Measurements from ENCODE around the gene ADA. TPM values are rescaled to one million over a fixed set of nuclear protein-coding genes. Genes with fewer than 3 reads are reported as not detected.
A peak's percentile ranks its signal among the peaks of the same experiment; 100 is the strongest.

Gene ADA
- total and polyA plus RNA-seq, 4 donors: 2.8 to 16.4 (median 10.7) TPM

GRCh38 chr20:44609516-44610312, 41.8 kb downstream of the ADA start:
- no peaks in the 10 kb centered on the region for H3K36me3 ChIP-seq (ENCODE audit: control insufficient read depth in 1 of 2, insufficient read depth in 2 of 2, low read length in 1 of 2)
- intact Hi-C loops (cut with DNase I): loop anchor here (2.0 to 10.0 kb wide), 7 partner anchors 37 to 397 kb away; partner anchors contain the start of genes OSER1 (in 2 of the 2), TTPAL (in 2 of the 2) and KCNK15 (in 1 of the 2)
- 22 to 24% methylated on average over 25 of the region's 25 CpGs for WGBS, 2 donors
- H3K9me3 ChIP-seq (ENCODE audit: control insufficient read depth, low read length): no peaks in the 10 kb centered on the region
- no peak overlapping the region for H3K4me3 ChIP-seq (ENCODE audit: low read length in 2 of 2)
- ATAC-seq (ENCODE audit: low FRiP score) (peak; percentile 97), DNase-seq (peak; percentile 88 to 97)
- H3K27ac ChIP-seq (ENCODE audit: low read depth in 1 of 2, low read length in 2 of 2): peak overlapping the region; percentile 32 to 90
- no peaks in the 10 kb centered on the region for H3K4me1 ChIP-seq (ENCODE audit: control insufficient read depth in 1 of 2, insufficient read depth in 2 of 2, low read length in 2 of 2)
- H3K27me3 ChIP-seq (ENCODE audit: control insufficient read depth in 1 of 2, insufficient read depth in 2 of 2, low read length in 1 of 2): no peaks in the 10 kb centered on the region

GRCh38 chr20:44609006-44609515, 42.4 kb downstream of the ADA start:
- intact Hi-C loops (cut with DNase I): loop anchor here in 1 of 2 donors (2.0 kb wide), 1 partner anchor 36 kb away; no protein-coding TSS in a partner anchor
- no peaks in the 10 kb centered on the region for H3K9me3 ChIP-seq (ENCODE audit: control insufficient read depth, low read length)
- no peaks in the 10 kb centered on the region for H3K27me3 ChIP-seq (ENCODE audit: control insufficient read depth in 1 of 2, insufficient read depth in 2 of 2, low read length in 1 of 2)
- H3K36me3 ChIP-seq (ENCODE audit: control insufficient read depth in 1 of 2, insufficient read depth in 2 of 2, low read length in 1 of 2): no peaks in the 10 kb centered on the region
- peak; percentile 12 for ATAC-seq (ENCODE audit: low FRiP score)
- 32 to 35% methylated on average over 9 of the region's 9 CpGs for WGBS, 2 donors
- H3K4me1 ChIP-seq (ENCODE audit: control insufficient read depth in 1 of 2, insufficient read depth in 2 of 2, low read length in 2 of 2): no peaks in the 10 kb centered on the region
- no peak overlapping the region for H3K4me3 ChIP-seq (ENCODE audit: low read length in 2 of 2)
- no peak for DNase-seq
- peak overlapping the region; percentile 32 to 90 for H3K27ac ChIP-seq (ENCODE audit: low read depth in 1 of 2, low read length in 2 of 2)

- Histone ChIP-seq H3K9me3 (ENCODE audit: control insufficient read depth, low read length) (no peaks in the 10 kb centered on the region), H3K4me1 (ENCODE audit: control insufficient read depth in 1 of 2, insufficient read depth in 2 of 2, low read length in 2 of 2) (peaks cover 0 to 2% of the 10 kb centered on the region in 2 donors)
These were observed 44.6 kb downstream of the ADA start for GRCh38 chr20:44606725-44607441.

GRCh38 chr20:44603327-44603726, 48.2 kb downstream of the ADA start:
- H3K4me1 ChIP-seq (ENCODE audit: control insufficient read depth in 1 of 2, insufficient read depth in 2 of 2, low read length in 2 of 2): peaks cover 6 to 9% of the 10 kb centered on the region in 2 donors
- WGBS, 2 donors: 95% methylated on average over 8 of the region's 8 CpGs
- ATAC-seq (ENCODE audit: low FRiP score) (no peak), DNase-seq (no peak)
- H3K36me3 ChIP-seq (ENCODE audit: control insufficient read depth in 1 of 2, insufficient read depth in 2 of 2, low read length in 1 of 2): no peaks in the 10 kb centered on the region
- intact Hi-C loops (cut with DNase I): loop anchor here in 1 of 2 donors (5.0 kb wide), 1 partner anchor 81 kb away; the partner anchor contains the start of gene SERINC3
- peak overlapping the region in 1 of 2 donors; percentile 38 for H3K27ac ChIP-seq (ENCODE audit: low read depth in 1 of 2, low read length in 2 of 2)
- no peak overlapping the region for H3K4me3 ChIP-seq (ENCODE audit: low read length in 2 of 2)
- no peaks in the 10 kb centered on the region for H3K27me3 ChIP-seq (ENCODE audit: control insufficient read depth in 1 of 2, insufficient read depth in 2 of 2, low read length in 1 of 2)
- H3K9me3 ChIP-seq (ENCODE audit: control insufficient read depth, low read length): no peaks in the 10 kb centered on the region

More at GRCh38 chr20:44606725-44607441, 44.6 kb downstream of the ADA start:
- no peaks in the 10 kb centered on the region for H3K27me3 ChIP-seq (ENCODE audit: control insufficient read depth in 1 of 2, insufficient read depth in 2 of 2, low read length in 1 of 2)
- H3K27ac ChIP-seq (ENCODE audit: low read depth in 1 of 2, low read length in 2 of 2): no peak overlapping the region
- no peak for DNase-seq
- no peak overlapping the region for H3K4me3 ChIP-seq (ENCODE audit: low read length in 2 of 2)
- ATAC-seq (ENCODE audit: low FRiP score): no peak
- no peaks in the 10 kb centered on the region for H3K36me3 ChIP-seq (ENCODE audit: control insufficient read depth in 1 of 2, insufficient read depth in 2 of 2, low read length in 1 of 2)
- intact Hi-C loops (cut with DNase I): no loop called here
- 97 to 98% methylated on average over 5 of the region's 5 CpGs for WGBS, 2 donors

- Histone ChIP-seq H3K4me1 (ENCODE audit: control insufficient read depth in 1 of 2, insufficient read depth in 2 of 2, low read length in 2 of 2) (peaks cover 9 to 12% of the 10 kb centered on the region in 2 donors), H3K9me3 (ENCODE audit: control insufficient read depth, low read length) (no peaks in the 10 kb centered on the region), H3K27me3 (ENCODE audit: control insufficient read depth in 1 of 2, insufficient read depth in 2 of 2, low read length in 1 of 2) (no peaks in the 10 kb centered on the region), H3K36me3 (ENCODE audit: control insufficient read depth in 1 of 2, insufficient read depth in 2 of 2, low read length in 1 of 2) (no peaks in the 10 kb centered on the region), H3K4me3 (ENCODE audit: low read length in 2 of 2) (no peak overlapping the region), H3K27ac (ENCODE audit: low read depth in 1 of 2, low read length in 2 of 2) (peak overlapping the region; percentile 93 to 97)
- WGBS, 2 donors: 0 to 2% methylated on average over 1 of the region's 1 CpG
- DNase-seq: peak; percentile 87 to 88
- ATAC-seq (ENCODE audit: low FRiP score): peak; percentile 90
- intact Hi-C loops (cut with DNase I): loop anchor here in 1 of 2 donors (5.0 kb wide), 1 partner anchor 80 kb away; the partner anchor contains the start of gene SERINC3
These were observed 49.7 kb downstream of the ADA start for GRCh38 chr20:44601801-44602204.

- Histone ChIP-seq H3K36me3 (ENCODE audit: control insufficient read depth in 1 of 2, insufficient read depth in 2 of 2, low read length in 1 of 2) (no peaks in the 10 kb centered on the region), H3K9me3 (ENCODE audit: control insufficient read depth, low read length) (no peaks in the 10 kb centered on the region), H3K27me3 (ENCODE audit: control insufficient read depth in 1 of 2, insufficient read depth in 2 of 2, low read length in 1 of 2) (no peaks in the 10 kb centered on the region), H3K27ac (ENCODE audit: low read depth in 1 of 2, low read length in 2 of 2) (peak overlapping the region; percentile 83 to 84), H3K4me3 (ENCODE audit: low read length in 2 of 2) (no peak overlapping the region), H3K4me1 (ENCODE audit: control insufficient read depth in 1 of 2, insufficient read depth in 2 of 2, low read length in 2 of 2) (peaks cover 9 to 12% of the 10 kb centered on the region in 2 donors)
- ATAC-seq (ENCODE audit: low FRiP score) (peak; percentile 74), DNase-seq (peak in 1 of 2 donors; percentile 72)
- WGBS, 2 donors: 4 to 7% methylated on average over 7 of the region's 7 CpGs
- intact Hi-C loops (cut with DNase I): loop anchor here in 1 of 2 donors (5.0 kb wide), 1 partner anchor 79 kb away; the partner anchor contains the start of gene SERINC3
These were observed 50.2 kb downstream of the ADA start for GRCh38 chr20:44601236-44601671.

GRCh38 chr20:44600758-44601201, 50.7 kb downstream of the ADA start:
- H3K4me3 ChIP-seq (ENCODE audit: low read length in 2 of 2): no peak overlapping the region
- H3K36me3 ChIP-seq (ENCODE audit: control insufficient read depth in 1 of 2, insufficient read depth in 2 of 2, low read length in 1 of 2): no peaks in the 10 kb centered on the region
- DNase-seq (peak in 1 of 2 donors; percentile 65), ATAC-seq (ENCODE audit: low FRiP score) (peak; percentile 57)
- H3K27me3 ChIP-seq (ENCODE audit: control insufficient read depth in 1 of 2, insufficient read depth in 2 of 2, low read length in 1 of 2): no peaks in the 10 kb centered on the region
- WGBS, 2 donors: 11 to 13% methylated on average over 11 of the region's 11 CpGs
- intact Hi-C loops (cut with DNase I): loop anchor here in 1 of 2 donors (5.0 kb wide), 1 partner anchor 78 kb away; the partner anchor contains the start of gene SERINC3
- H3K27ac ChIP-seq (ENCODE audit: low read depth in 1 of 2, low read length in 2 of 2): peak overlapping the region; percentile 83 to 84
- peaks cover 9 to 12% of the 10 kb centered on the region in 2 donors for H3K4me1 ChIP-seq (ENCODE audit: control insufficient read depth in 1 of 2, insufficient read depth in 2 of 2, low read length in 2 of 2)
- H3K9me3 ChIP-seq (ENCODE audit: control insufficient read depth, low read length): no peaks in the 10 kb centered on the region

GRCh38 chr20:44600301-44600700, 51.2 kb downstream of the ADA start:
- no peak for DNase-seq
- H3K27me3 ChIP-seq (ENCODE audit: control insufficient read depth in 1 of 2, insufficient read depth in 2 of 2, low read length in 1 of 2): no peaks in the 10 kb centered on the region
- intact Hi-C loops (cut with DNase I): loop anchor here in 1 of 2 donors (5.0 kb wide), 1 partner anchor 78 kb away; the partner anchor contains the start of gene SERINC3
- peaks cover 9 to 12% of the 10 kb centered on the region in 2 donors for H3K4me1 ChIP-seq (ENCODE audit: control insufficient read depth in 1 of 2, insufficient read depth in 2 of 2, low read length in 2 of 2)
- no peaks in the 10 kb centered on the region for H3K36me3 ChIP-seq (ENCODE audit: control insufficient read depth in 1 of 2, insufficient read depth in 2 of 2, low read length in 1 of 2)
- no peak overlapping the region for H3K4me3 ChIP-seq (ENCODE audit: low read length in 2 of 2)
- ATAC-seq (ENCODE audit: low FRiP score): no peak
- H3K27ac ChIP-seq (ENCODE audit: low read depth in 1 of 2, low read length in 2 of 2): peak overlapping the region; percentile 83 to 84
- no peaks in the 10 kb centered on the region for H3K9me3 ChIP-seq (ENCODE audit: control insufficient read depth, low read length)
- 48 to 57% methylated on average over 4 of the region's 4 CpGs for WGBS, 2 donors

All from aorta (tissue), 5 donors.